Psoas muscle (tissue), 8 donors: ENCODE measurements around the gene CSAD. TPM values are rescaled to one million over a fixed set of nuclear protein-coding genes. Genes with fewer than 3 reads are reported as not detected.

Experiments used
- ATAC-seq, 4 donors: fragments of 200-7000 bp; cut with Tn5 transposase; one replicate each; pipeline ENCODE4 v1.9.1; 2020; ENCODE audit warnings: moderate library complexity in 3 of 4, mild to moderate bottlenecking in 2 of 4
- DNase-seq, 2 donors: peaks; one replicate each; pipeline ENCODE4 v3.0.0-alpha.2; 2020
- H3K27ac ChIP-seq: fragments of 200-600 bp; one replicate; pipeline ENCODE4 v1.8.0; 2022
- H3K27me3 ChIP-seq, 3 donors: fragments of 200-600 bp in 1 of 3; one replicate each; pipeline versions ENCODE4 v1.6.1 to v1.8.0; 2013 to 2022; ENCODE audit warnings: low read length in 2 of 3, mild to moderate bottlenecking in 2 of 3, moderate library complexity in 1 of 3; ENCODE audit not compliant: insufficient read depth in 3 of 3
- H3K36me3 ChIP-seq, 2 donors: fragments of 200-600 bp in 1 of 2; one replicate each; pipeline versions ENCODE4 v1.6.1 to v1.8.0; 2013 to 2022; ENCODE audit warnings: low read depth in 1 of 2, mild to moderate bottlenecking in 1 of 2, moderate library complexity in 1 of 2; ENCODE audit not compliant: insufficient read depth in 1 of 2
- H3K4me1 ChIP-seq: fragments of 200-600 bp; one replicate; pipeline ENCODE4 v1.8.0; 2022
- H3K4me3 ChIP-seq: fragments of 200-600 bp; one replicate; pipeline ENCODE4 v1.8.0; 2022; ENCODE audit warnings: mild to moderate bottlenecking
- H3K9me3 ChIP-seq: fragments of 200-600 bp; one replicate; pipeline ENCODE4 v1.8.0; 2022
- WGBS, 3 donors: extraction: QIAGEN DNeasy Blood & Tissue Kit; methylation state at CpG; one replicate each; pipeline versions ENCODE4 v1.1.6 to v1.1.7; 2013; 5-methylcytosine and 5-hydroxymethylcytosine counted together
- intact Hi-C, 2 donors: fragments of 100-400 bp; cut with DNase I; formaldehyde crosslinking; loops; one replicate each; pipeline versions ENCODE4 v1.11.0 to v1.14.2; 2022
- polyA plus RNA-seq, 3 donors: library from polyadenylated mRNA; stranded (reverse); fragments of 200-250 nt; gene quantifications; one replicate each; pipeline ENCODE4 v1.2.3, GENCODE V29; 2013
- total RNA-seq, 4 donors: library from RNA; stranded (reverse); fragmentation: NEBNext Ultra II Directional in 2 of 4; extraction: Animal tissue kit (Norgen Biotek cat#: 25700) in 2 of 4; gene quantifications; one replicate each; pipeline versions ENCODE4 v1.2.1 to v1.2.4, GENCODE V29; 2021 to 2023
- TF ChIP-seq, protein P1 (sequence below): fragments of 200-600 bp; IDR thresholded peaks from one replicate; pipeline ENCODE4 v1.8.0; 2022; ENCODE audit warnings: antibody characterized with exemption
- donor health status: healthy with polysubstance abuse.
- donor health status: DM: no; HTN: no; CAD: no; lungs with moderate emphysema.
- donor health status: Bipolar disorder and iron deficiency.
- donor health status: healthy.
- donor health status: DM: yes; HTN: yes; CAD: no.
- donor health status: DM: no; HTN: no; CAD: no.
- donor health status: DM: no; HTN: no; CAD: no.
- donor health status: DM: yes; HTN: yes; CAD: no.

The CSAD gene
- total and polyA plus RNA-seq, 7 donors, result 3.9 to 7.8 (median 6.3) TPM

DNA sequence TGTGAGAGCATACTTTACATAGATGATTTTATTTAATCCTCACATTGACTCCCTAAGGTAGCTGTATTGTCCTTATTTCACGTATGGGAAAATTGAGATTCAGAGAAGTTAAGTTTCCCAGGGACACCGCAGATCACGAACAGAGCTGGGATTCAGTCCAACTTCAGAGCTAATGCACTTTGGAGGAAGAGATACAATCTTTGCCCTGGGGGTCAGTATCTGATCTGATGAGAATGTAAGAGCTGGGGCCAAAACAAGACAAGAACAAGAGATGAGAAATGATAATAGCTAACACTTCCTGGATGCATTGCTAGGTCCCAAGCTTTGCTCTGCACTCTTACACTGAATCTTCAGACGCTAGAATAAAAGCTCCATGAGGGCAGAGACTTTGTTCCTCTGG lies 6.0 kb upstream of the CSAD start:
- 77 to 86% (median 81%) methylated on average over 4 of the region's 4 CpGs for WGBS, 3 donors
- H3K27ac ChIP-seq, result no peak overlapping the region

DNA sequence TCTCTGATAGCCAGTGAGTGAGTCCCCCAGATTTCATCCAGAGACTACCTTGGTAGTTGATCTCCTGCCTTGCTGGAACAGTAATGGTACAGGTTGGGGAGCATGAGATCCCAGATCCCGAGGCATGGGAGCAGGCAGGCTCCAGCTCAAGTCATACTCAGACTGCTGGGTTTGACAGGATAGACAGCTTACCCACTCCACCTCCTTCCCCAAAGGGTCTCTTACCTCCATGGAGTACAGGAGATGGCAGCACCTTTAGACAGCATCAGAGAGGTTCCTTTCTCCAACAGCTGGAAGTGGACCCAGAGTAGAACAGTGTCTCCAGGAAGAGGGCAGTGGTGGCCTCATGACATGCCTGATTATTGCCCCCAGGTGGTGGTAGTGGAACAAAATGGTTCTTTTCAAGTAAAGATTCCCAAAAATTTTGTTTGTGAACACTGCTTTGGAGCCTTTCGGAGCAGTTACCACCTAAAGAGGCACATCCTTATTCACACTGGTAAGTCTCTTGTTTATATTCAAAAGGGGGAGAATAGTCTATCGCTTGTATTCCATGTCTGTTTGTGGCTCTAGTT lies 4.9 kb upstream of the CSAD start:
- 91 to 98% (median 93%) methylated on average over 3 of the region's 3 CpGs for WGBS, 3 donors
- peaks cover 8 to 80% of the 10 kb centered on the region in 2 donors for H3K36me3 ChIP-seq
- H3K27ac ChIP-seq, result no peak overlapping the region
- TF ChIP-seq, protein P1, sequence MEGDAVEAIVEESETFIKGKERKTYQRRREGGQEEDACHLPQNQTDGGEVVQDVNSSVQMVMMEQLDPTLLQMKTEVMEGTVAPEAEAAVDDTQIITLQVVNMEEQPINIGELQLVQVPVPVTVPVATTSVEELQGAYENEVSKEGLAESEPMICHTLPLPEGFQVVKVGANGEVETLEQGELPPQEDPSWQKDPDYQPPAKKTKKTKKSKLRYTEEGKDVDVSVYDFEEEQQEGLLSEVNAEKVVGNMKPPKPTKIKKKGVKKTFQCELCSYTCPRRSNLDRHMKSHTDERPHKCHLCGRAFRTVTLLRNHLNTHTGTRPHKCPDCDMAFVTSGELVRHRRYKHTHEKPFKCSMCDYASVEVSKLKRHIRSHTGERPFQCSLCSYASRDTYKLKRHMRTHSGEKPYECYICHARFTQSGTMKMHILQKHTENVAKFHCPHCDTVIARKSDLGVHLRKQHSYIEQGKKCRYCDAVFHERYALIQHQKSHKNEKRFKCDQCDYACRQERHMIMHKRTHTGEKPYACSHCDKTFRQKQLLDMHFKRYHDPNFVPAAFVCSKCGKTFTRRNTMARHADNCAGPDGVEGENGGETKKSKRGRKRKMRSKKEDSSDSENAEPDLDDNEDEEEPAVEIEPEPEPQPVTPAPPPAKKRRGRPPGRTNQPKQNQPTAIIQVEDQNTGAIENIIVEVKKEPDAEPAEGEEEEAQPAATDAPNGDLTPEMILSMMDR, result no peak
- H3K4me3 ChIP-seq, result no peak overlapping the region
- intact Hi-C loops, result no loop called here
- H3K4me1 ChIP-seq, result peaks cover 35% of the 10 kb centered on the region
- H3K9me3 ChIP-seq, result no peaks in the 10 kb centered on the region
- no peak for DNase-seq
- ATAC-seq, result no peak
- no peaks in the 10 kb centered on the region for H3K27me3 ChIP-seq

More for the DNA sequence above, 6.0 kb upstream of the CSAD start:
- Histone ChIP-seq H3K9me3 (no peaks in the 10 kb centered on the region), H3K4me1 (peaks cover 32% of the 10 kb centered on the region), H3K27me3 (no peaks in the 10 kb centered on the region), H3K4me3 (no peak overlapping the region), H3K36me3 (peaks cover 8 to 88% of the 10 kb centered on the region in 2 donors)
- TF ChIP-seq, protein P1, result no peak
- intact Hi-C loops, result no loop called here
- no peak for DNase-seq
- ATAC-seq, result no peak

DNA sequence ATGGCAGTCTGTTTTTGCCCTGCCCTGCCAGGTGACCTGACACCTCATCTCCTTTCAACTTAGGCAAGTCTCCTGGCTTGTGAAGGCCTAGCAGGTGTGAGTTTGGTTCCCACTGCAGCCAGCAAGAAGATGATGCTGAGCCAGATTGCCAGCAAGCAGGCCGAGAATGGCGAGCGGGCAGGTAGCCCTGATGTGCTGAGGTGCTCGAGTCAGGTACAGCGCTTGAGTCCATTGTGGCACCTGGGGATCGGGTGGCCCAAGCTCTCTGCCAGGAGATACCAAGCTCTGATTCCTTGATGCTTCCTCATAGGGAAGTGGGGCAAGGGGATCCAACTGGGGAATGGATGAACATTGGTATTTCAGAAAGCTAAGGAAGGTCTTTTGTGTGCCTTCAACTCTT lies 4.1 kb upstream of the CSAD start:
- H3K4me1 ChIP-seq, result peaks cover 34% of the 10 kb centered on the region
- intact Hi-C loops, result no loop called here
- H3K36me3 ChIP-seq, result peaks cover 8 to 80% of the 10 kb centered on the region in 2 donors
- DNase-seq (no peak), ATAC-seq (no peak)
- H3K27ac ChIP-seq, result no peak overlapping the region
- TF ChIP-seq, protein P1, result no peak
- no peaks in the 10 kb centered on the region for H3K9me3 ChIP-seq
- 86 to 98% (median 92%) methylated on average over 6 of the region's 6 CpGs for WGBS, 3 donors
- no peak overlapping the region for H3K4me3 ChIP-seq
- H3K27me3 ChIP-seq, result no peaks in the 10 kb centered on the region

DNA sequence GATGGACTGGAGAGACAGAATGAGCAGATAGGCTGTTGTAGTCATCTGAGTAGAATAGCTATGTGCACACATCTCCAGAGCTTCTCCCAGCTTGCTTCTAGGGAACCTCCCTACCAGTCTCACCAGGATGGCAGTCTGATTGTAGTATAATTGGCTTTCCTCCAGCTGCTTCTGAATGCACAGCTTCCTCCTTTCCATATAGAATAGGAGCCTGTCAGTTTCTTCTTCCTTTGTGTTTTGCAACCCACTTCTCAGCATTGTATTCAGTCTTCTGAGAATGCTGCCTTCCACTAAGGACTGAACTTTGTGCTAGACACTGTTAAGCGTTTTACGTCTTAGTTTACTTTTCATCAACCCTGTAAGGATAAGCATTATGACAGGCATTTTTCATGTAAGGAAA lies 2.2 kb upstream of the CSAD start:
- Histone ChIP-seq H3K9me3 (no peaks in the 10 kb centered on the region), H3K36me3 (peaks cover 8 to 63% of the 10 kb centered on the region in 2 donors), H3K27ac (no peak overlapping the region), H3K4me1 (peaks cover 41% of the 10 kb centered on the region), H3K27me3 (no peaks in the 10 kb centered on the region), H3K4me3 (peak overlapping the region; percentile 77)
- ATAC-seq (no peak), DNase-seq (no peak)
- intact Hi-C loops, result no loop called here
- TF ChIP-seq, protein P1, result no peak
- 60 to 72% (median 67%) methylated on average over 2 of the region's 2 CpGs for WGBS, 3 donors

DNA sequence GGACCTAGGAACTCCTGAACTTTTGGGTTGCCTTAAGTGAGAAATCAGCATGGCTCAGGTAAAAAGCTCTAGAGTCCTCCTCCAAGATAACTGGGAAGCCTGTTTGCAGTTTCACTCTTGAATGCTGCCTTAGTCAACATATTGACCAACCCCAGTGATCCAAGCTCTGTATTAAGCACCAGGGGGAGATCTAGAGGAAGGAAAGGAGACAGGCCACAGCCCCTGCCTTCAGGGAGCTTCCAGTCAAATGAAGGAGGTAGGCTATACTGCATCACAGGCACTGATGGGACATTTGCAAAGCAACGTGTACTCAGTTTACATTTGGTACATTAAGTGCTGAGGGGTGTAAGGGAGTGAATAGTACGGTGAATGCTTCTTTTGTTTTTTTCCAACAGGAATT lies 1.2 kb upstream of the CSAD start:
- 63 to 77% (median 67%) methylated on average over 2 of the region's 2 CpGs for WGBS, 3 donors
- ATAC-seq (no peak), DNase-seq (no peak)
- H3K27ac ChIP-seq, result peak overlapping the region; percentile 92
- no peaks in the 10 kb centered on the region for H3K9me3 ChIP-seq
- H3K36me3 ChIP-seq, result peaks cover 0 to 53% of the 10 kb centered on the region in 2 donors
- intact Hi-C loops, result no loop called here
- peaks cover 41% of the 10 kb centered on the region for H3K4me1 ChIP-seq
- TF ChIP-seq, protein P1, result no peak
- H3K27me3 ChIP-seq, result no peaks in the 10 kb centered on the region
- H3K4me3 ChIP-seq, result peak overlapping the region; percentile 77
